GM19025 (cell line): Measurements from ENCODE around the gene OLFM1.

Source experiments
- ATAC-seq: cut with Tn5 transposase; IDR thresholded peaks from one replicate; pipeline ENCODE4 v1.9.1; 2021; ENCODE audit warnings: mild to moderate bottlenecking, low read depth, moderate library complexity; ENCODE audit not compliant: unreplicated experiment

Gene OLFM1

DNA sequence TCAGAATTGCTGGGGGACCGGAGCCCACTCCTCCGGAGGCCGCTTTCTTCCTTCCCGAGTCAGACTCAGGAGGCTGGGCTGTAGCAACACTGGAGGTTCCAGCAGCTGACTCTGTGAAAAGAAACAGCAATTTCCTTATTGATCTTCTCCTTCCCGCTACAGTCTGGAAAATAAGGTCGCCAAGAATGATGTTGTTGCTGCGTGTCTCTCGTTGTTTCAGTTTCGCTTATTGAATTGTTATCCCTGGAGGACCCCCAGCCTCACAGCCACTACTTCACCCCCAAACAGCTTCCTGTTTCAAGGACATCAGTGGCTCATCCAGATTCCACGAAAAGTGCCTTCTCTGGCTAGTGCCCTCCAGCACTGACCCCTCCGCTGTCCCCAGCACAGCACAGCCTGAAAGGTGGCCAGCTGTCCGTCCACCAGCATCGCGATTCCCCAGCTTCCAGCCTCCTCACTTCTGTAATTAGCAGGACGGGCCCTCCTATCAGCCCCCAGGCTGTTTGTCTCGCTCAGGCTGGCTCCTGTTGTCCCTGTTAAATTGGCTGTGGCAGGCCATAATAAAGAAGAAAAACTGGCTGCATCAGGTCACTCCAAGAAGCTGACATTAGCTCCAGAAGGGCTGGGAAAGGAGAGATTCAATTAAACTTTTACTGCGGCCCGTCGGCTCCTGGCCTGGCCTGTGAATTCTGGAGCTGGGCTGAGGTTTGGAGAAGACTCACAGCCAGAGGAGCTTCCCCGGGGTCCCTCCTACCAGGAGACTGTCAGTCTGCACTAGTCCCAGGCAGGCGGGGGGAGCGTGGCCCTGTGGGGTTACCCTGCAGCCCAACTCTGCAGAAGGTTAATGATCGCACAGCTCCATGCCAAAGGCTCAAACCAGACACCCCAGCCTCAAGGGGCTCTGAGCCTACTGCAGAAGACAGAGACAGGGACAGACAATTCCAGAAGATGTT lies 40.5 kb downstream of the OLFM1 start:
- no peak for ATAC-seq

DNA sequence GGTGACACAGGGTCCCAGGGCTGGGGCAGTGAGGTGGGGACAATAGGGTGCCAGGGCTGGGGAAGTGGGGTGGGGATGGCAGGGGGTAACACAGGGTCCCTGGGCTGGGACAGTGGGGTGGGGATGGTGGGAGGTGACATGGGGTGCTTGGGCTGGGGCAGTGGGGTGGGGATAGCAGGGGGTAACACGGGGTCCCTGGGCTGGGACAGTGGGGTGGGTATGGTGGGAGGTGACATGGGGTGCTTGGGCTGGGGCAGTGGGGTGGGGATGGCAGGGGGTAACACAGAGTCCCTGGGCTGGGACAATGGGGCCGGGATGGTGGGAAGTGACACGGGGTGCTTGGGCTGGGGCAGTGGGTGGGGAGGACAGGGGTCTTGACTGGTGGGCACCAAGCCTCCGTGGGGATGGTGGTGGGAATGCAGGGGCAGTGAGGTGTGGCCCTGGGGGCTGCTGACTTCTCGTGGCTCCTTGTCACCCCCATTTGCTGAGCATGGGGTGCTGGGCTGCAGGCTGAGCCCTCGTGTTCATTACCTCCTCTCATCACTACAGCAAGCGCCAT lies 41.7 kb downstream of the OLFM1 start:
- no peak for ATAC-seq

DNA sequence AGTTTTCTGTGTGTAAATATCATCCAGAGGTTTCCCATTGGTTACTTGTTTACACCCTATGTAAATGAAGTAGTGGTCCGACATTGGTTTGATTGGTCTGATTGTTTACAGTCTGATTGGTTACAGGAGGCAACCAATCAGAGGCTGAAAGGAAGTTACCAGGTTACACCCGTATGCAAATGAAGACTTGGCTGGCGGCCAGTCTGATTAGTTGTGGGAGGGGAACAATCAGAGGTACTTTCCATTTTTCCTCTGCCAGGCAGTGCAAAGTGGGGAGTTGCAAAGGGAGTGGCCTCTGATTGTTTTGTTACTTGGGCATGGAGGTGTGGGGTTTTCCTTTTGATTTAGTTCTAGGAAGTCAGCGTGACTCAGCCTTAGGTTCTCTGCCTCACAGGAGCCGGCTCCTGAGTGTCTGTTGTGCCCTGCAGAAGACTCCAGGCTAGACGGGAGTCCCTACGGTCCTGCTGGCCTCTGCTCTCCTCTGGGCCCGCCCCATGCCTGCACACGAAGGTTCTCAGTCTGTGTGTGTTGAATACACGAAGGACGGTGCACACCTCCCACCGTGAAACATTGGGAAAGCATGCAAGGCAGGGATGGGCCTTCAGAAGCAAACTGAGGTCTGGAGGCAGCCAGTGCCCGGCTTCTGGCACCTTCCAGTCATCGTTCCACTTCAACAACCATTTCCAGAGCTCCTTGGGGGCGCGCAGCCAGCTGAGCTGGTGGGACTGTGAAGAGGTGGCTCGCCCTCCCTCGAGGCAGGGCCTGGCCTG lies 42.9 kb downstream of the OLFM1 start:
- ATAC-seq = no peak

DNA sequence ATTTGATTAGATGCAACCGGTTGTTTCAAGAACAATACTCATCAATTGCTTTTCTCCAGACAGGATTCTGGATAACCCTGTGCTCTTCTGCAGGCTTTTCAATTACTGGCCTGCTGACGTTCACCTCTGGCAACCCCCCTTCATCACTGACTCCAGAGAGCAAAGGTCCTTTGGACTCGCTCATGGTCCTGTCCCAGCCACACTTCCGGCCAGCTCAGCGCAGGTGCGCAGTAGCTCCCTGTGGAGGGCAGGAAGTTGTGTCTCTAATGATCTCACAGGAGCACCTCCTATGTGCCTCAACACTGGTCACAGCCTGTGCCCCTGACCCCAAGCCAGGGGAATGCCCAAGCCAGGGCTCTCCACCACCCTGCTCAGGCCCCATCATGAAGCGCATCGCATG lies 44.0 kb downstream of the OLFM1 start:
- ATAC-seq = no peak

DNA sequence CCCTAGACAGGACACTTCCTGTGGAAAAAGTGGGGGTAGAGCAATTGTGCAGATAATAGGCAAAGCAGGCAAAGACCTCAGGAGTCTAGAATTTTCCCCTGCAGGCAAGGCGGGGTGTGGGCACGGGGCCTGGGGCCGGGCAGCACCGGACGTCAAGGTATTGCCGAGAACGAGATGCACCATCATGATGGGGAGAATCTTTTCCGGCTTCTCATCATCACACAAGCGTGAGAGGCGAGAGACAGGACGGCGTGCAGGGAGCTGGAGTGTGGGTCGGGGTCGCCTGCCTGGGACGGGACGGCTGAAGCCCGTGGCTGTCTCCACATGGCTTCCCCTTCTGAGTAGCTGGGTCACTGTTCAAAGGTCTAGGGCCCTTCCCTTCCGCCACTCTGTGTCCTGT lies 44.5 kb downstream of the OLFM1 start:
- ATAC-seq = no peak

DNA sequence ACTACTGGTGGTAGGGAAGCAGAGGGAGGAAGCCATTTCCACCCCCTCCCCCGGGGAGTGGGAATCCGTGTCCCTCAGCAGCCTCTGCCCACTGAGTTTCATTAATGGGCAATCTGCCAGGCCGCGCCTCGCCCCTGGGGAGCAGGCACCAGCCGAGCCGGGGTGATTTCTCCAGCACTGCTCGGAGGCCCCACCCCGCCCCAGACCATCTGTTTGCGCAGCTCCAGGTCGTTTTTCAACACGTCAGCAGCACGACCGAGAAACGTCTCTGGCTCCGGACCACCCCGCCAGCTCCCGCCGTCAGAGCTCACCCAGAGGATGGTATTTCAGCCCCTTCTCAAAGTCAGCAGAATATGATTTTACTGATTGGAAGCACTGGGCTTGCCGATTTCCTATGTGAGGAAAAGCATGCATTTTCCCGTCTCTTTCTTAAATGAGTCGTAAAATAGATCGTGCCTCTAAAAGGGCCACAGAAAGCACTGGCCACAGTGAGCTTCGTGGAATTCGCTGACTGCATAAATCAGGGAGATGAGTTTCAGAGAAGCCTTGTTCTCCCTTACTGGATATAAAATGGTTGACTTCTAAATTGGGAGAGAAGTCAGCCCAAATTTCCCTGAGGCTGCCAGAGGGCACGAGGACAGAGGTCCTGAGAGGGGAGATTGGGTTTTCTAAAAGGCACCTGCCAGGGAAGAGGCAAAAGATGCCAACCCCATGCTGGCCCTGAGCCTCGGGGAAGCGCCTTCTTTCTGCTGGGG lies 47.0 kb downstream of the OLFM1 start:
- no peak for ATAC-seq

DNA sequence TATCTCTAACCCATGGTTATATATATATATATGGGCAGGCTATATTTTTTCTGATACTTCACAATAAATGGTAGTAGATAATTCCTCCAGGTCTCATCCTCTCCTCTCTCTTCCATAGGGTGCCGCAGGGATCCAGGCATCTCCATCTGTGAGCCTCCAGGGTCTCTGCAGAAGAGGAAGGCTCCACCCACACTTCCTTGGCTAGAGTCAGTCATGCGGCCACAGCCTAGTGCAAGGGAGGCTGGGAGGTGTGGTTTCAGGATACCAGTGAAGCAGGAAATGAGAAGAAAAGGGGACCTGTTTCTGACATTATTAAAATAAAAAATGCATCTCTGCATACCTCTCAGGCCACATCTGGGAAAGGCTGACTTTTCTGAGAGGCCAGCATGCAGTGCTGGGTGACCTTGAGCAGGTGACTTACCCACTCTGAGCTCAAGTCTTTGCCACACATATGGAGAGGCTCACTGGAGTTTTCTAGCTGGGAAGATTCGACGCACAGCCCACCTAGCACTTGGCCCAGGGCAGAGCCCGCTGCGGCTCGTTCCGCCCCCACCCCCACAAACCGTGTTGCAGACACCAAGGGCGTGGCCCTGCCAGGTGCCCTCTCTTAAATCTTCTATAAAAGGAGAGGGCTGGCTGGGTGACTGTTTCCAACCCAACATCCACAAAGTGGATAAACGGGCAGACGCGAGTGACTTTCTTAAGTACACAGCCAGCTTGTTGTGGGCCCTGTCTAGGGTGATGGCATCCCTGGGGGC lies 47.9 kb downstream of the OLFM1 start:
- ATAC-seq = no peak

DNA sequence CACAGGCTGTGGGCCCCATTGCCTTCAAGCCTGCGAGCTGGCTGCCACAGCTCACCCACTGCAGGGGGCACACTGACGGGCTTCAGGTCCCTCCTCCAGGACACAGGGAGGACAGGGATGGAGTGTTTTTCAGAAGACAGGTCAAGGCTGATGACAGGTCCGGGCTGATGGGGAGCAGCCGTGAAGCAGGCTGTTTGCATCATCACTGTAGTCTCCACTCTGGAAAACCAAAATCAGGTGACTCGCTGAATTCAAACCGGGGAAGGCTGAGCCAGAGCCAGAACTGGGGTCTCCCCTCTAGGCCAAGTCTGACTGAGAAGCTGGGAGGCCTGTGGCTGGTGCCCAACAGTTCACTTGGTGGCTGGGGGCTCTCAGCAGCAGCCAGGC lies 48.5 kb downstream of the OLFM1 start:
- ATAC-seq = no peak

DNA sequence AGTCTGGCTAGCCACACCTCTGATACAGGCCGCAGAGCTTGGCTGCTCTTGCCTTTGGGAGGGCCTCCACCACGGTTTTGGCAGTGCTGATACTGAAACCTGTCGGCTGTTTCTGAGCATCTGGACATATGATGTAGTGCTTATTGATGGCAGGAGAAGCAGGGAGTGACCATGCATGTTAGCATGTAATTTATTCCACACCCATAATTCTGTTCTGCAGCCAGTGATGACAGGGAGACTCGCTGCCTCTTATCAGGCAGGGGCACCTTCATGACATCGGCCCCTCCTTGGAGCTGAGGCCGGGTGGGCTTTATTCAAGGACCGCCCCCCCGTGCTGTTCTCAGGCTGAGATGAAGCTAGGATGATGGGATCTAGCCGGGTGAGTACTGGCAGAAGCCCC lies 49.0 kb downstream of the OLFM1 start:
- ATAC-seq = no peak

DNA sequence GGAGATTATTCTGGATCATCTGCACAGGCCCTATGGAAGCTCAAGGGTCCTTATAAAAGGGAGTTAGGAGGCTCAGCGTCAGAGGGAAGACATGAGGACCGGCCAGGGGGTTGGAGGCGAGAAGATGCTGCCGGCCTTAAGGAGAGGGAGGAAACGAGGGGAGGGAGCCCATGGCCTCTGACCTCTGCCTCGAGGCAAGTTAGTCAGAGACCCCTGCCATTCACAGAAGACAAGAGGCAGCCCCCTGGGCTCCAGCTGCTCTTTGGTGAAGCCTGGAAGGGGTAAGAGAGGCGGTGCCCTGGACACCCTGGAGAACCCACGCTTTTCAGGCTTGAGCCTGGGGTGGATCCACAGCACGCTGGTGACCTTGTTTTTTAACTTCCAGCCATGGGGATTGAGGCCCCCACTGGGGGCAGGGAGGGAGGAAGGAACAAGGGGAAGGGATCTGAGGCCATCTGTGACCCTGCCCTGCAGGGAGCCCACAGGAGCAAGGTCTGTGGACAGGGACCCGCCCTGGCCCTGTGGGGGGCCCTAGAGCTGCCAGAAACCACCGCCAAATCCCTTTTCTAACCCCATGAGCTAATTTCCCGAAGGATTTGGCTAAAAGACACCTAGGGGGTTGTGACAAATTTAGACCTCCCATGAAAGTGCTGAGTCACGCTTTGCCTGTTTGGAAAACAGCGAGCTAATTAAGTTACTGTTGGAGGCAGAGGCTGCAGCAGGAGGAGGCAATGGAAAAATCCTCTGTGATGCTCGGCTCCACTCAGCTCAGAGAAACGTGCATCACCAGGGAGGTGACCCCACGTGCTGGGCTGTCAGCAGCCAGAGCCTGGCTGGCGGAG lies 49.7 kb downstream of the OLFM1 start:
- no peak for ATAC-seq

DNA sequence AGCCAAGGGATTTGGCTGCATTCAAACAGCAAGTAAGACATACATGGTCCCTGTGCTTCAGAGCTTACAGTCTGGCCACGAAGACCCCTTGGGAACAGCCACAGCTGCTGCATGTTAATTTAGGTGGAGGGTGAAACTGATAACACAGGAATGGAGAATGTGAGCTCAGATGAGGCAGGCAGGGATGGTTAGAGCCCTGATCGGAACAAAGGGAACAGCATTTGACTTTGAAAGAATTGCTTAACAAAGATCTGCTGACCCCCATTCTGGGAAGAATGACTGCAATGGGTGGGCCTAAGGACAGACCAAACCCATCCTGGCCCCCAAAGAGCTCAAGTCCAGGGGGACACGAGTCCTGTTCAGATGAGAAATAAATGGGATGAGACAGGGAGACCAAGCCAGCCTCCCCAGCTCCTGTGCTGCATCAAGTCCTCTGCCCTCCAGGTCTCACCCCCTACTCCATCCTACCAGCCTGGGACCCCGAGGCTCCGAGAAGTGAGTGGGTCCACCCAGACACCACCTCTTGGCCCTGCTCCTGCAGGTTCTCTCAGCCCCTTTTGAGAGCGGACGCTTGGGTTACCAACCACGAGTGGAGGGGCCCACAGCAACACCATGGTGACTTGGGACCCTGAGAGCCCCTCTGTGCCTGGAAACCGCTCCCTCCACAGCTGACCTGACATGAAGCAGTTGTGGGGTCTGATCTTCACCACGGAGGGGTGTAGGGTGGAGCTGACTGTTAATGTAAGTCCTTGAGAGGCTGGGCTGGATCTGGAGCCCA lies 50.8 kb downstream of the OLFM1 start:
- ATAC-seq = no peak

DNA sequence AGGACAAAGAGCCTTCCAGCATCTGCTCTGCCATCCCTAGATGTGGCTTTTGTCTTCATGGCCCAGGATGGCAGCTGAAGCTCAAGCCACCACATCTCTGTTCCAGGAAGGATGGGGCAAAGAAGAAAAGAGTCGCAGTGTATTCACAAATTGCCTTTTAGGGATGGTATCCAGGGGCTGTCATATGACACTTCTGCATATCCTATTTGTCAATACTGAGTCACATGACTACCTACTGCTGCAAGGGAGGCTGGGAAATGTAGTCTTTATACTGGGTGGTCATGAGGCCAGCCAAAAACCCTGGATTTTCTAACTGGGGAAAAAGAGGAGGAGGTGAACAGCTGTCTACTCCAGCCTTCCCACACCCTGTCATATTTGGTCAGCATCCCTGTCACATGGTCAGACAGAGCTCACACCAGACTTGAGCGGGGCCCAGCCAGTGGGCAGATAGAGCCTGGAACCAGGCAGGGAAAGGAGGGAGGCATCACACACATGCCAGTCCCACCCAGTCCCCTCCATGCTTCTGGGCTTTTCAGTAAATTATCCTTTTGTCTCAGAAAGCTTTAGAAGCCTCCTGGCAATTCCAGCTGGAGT lies 52.0 kb downstream of the OLFM1 start:
- ATAC-seq = no peak

DNA sequence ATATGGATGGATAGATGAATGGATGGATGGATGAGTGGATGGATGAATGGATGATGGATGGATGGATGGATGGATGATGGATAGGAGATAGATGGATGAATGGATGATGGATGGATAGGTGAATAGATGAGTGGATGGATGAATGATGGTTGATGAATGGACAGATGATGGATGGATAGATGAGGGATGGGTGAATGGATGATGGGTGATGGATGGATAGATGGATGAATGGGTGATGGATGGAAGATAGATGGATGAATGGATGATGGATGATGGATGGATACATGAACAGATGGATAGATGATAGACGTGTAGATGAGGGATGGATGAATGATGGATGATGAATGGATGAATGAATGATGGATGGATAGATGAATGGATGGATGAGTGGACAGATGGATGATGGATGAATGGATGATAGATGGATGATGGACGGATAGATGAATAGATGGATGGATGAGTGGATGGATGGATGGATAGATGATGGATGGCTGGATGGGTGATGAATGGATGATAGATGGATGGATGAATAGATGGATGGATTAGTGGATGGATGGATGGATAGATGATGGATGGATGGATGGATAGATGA lies 53.8 kb downstream of the OLFM1 start:
- no peak for ATAC-seq

DNA sequence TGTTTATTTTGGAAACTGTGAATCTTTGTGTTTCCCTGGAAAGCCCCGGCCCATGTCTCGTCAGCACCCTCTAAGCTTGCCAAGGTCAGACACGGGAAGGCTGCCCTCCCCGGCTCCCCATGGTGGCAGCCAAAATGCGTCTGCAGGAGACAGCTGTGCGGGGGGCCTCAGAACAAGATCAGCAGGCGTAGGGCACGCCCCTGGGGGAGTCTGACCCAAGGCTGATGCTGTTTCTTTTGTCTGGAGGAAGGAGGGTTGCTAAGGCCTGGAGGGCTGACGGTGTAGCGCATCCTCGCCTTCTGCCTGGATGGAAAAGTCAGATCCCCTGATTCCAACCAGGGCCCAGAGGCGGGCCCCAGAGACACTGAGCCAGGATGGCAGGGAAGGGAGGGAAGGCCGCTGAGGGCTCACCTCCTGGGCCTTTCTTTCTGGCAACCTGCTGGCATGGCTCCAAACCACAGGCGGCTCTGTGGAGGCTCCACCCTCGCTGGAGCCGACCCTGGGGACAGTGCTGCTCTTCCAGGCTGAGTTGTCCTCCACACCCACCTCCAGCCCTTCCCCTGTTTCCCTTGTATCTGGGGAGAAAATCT lies 57.2 kb downstream of the OLFM1 start:
- ATAC-seq = no peak

DNA sequence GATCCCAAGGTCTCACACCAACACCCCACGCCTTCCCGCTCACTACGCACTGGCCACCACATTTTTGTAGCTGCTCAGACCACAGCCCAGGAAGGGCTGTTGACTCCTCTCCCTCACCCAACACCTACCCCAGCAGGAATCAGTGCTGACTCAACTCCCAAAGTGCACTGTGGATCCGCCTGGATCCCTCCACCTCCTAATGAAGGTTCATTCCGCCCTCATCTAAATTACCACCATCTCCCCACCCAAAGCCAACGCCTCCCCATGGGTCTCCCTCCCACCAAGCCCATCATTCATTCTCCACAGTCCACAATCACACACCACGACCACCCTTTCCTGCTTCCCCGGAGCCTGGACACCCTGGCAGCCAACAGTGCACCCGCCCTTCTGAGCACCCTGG lies 57.8 kb downstream of the OLFM1 start:
- ATAC-seq = no peak

DNA sequence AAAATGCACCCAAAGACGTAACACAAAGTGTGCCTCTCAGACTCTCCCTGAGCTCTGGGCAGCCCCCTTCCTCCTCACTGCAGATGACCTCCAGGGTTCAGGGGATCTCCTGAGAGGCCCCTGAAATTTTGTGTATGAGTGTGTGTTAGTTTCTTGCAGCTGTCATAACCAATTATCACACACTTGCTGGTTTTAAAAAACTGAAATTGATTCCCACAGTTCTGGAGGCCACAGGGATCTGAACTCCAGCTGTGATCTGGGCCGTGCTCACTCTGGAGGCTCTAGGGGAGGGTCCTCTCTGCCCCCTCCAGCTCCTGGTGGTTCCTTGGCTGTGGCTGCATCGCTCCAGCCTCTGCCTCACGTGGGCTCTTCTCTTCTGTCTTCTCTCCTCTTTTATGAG lies 58.8 kb downstream of the OLFM1 start:
- no peak for ATAC-seq

DNA sequence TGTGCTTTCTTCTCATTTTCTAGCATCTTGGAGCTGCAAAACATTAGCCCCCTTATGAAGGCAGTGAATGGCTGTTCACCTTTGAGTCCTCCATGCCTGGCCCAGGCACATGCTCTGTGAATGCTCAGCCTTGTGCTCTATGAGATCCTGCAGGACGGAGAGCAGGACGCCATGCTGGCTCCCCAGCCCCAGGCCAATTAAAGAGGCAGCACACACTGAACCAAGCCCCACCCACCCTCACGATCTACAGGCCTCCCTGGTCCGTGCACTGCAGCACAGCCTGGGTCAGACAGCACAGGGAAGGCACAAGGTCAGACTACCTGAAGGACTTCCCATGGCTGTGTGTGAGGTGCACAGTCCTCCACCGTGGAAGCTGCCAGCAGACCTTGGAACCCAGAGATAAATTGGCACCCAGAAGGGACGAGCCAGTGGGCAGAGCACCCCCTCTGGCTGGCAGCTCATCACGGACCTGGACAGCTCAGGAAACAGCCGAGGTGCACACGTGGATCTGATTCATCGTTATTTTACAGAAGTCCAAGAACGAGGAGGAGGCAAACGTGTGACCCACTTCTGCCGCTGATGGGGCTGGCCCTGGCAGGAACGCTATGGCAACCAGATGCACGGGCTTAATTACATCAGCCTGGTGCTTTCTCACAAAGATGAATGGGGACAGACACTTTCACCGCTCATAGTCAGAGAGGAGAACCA lies 59.5 kb downstream of the OLFM1 start:
- ATAC-seq = no peak
